Liver (tissue), 9 donors: ENCODE data around the gene ITPKB. TPM values are rescaled to one million over a fixed set of nuclear protein-coding genes. Genes with fewer than 3 reads are reported as not detected.
A peak's percentile ranks its signal among the peaks of the same experiment; 100 is the strongest.

Experiments used
- DNase-seq: peaks from one replicate; pipeline ENCODE4 v3.0.0-alpha.2; 2017; ENCODE audit warnings: low spot score
- H3K27ac ChIP-seq, 2 donors: one replicate each; pipeline ENCODE4 v1.7.0; 2013; ENCODE audit warnings: inconsistent platforms in 2 of 2, low read length in 2 of 2, control low read depth in 1 of 2, low read depth in 1 of 2, mild to moderate bottlenecking in 1 of 2
- H3K27me3 ChIP-seq, 4 donors: one replicate each; pipeline versions ENCODE4 v1.6.1 to v1.7.0; 2013; ENCODE audit warnings: low read length in 3 of 4, inconsistent platforms in 1 of 4, mild to moderate bottlenecking in 1 of 4, moderate library complexity in 1 of 4; ENCODE audit not compliant: control insufficient read depth in 4 of 4, insufficient read depth in 4 of 4
- H3K36me3 ChIP-seq, 4 donors: one replicate each; pipeline versions ENCODE4 v1.6.1 to v1.7.0; 2013; ENCODE audit warnings: low read length in 3 of 4, mild to moderate bottlenecking in 3 of 4, low read depth in 1 of 4, moderate library complexity in 1 of 4; ENCODE audit not compliant: control insufficient read depth in 4 of 4, insufficient read depth in 3 of 4
- H3K4me1 ChIP-seq, 4 donors: one replicate each; pipeline versions ENCODE4 v1.6.1 to v1.7.0; 2013; ENCODE audit warnings: low read length in 3 of 4, mild to moderate bottlenecking in 3 of 4, moderate library complexity in 1 of 4; ENCODE audit not compliant: control insufficient read depth in 4 of 4, insufficient read depth in 4 of 4
- H3K4me3 ChIP-seq, 3 donors: one replicate each; pipeline versions ENCODE4 v1.6.1 to v1.7.0; 2013; ENCODE audit warnings: low read length in 3 of 3, control low read depth in 1 of 3, low read depth in 1 of 3, mild to moderate bottlenecking in 1 of 3
- H3K9ac ChIP-seq, 2 donors: one replicate each; pipeline ENCODE4 v1.7.0; 2013; ENCODE audit warnings: low read length in 2 of 2, mild to moderate bottlenecking in 2 of 2, moderate library complexity in 2 of 2, control low read depth in 1 of 2, low read depth in 1 of 2
- H3K9me3 ChIP-seq, 4 donors: one replicate each; pipeline versions ENCODE4 v1.6.1 to v1.7.0; 2013; ENCODE audit warnings: low read length in 3 of 4; ENCODE audit not compliant: control insufficient read depth in 4 of 4
- ATF3 ChIP-seq: IDR thresholded peaks from 2 replicates; pipeline ENCODE4 v1.6.1; 2016; ENCODE audit warnings: antibody characterized with exemption
- CTCF ChIP-seq: fragments of 150-350 bp; IDR thresholded peaks from 2 replicates; pipeline ENCODE4 v1.5.1; 2017; ENCODE audit warnings: improper control_type of control experiment, low read depth, low read length; ENCODE audit not compliant: missing input control
- FOXA1 ChIP-seq: IDR thresholded peaks from 2 replicates; pipeline ENCODE4 v1.6.1; 2016; ENCODE audit warnings: antibody characterized with exemption
- FOXA2 ChIP-seq: IDR thresholded peaks from 2 replicates; pipeline ENCODE4 v1.6.1; 2016; ENCODE audit warnings: antibody characterized with exemption
- GABPA ChIP-seq, 2 donors: IDR thresholded peaks in 1 of 2; conservative IDR thresholded peaks in 1 of 2; 2 replicates each; pipeline ENCODE4 v1.6.1; 2016; ENCODE audit warnings: antibody characterized with exemption in 2 of 2, mild to moderate bottlenecking in 1 of 2, moderate library complexity in 1 of 2
- HNF4A ChIP-seq, 2 donors: conservative IDR thresholded peaks; 2 replicates each; pipeline ENCODE4 v1.6.1; 2016; ENCODE audit warnings: antibody characterized with exemption in 2 of 2, mild to moderate bottlenecking in 2 of 2
- HNF4G ChIP-seq: IDR thresholded peaks from 2 replicates; pipeline ENCODE4 v1.6.1; 2016; ENCODE audit warnings: antibody characterized with exemption
- JUND ChIP-seq, 2 donors: IDR thresholded peaks; 2 replicates each; pipeline ENCODE4 v1.6.1; 2016; ENCODE audit warnings: antibody characterized with exemption in 2 of 2
- MAX ChIP-seq: IDR thresholded peaks from 2 replicates; pipeline ENCODE4 v1.6.1; 2016; ENCODE audit warnings: antibody characterized with exemption
- NR2F2 ChIP-seq: IDR thresholded peaks from 2 replicates; pipeline ENCODE4 v1.6.1; 2016; ENCODE audit warnings: antibody characterized with exemption
- RAD21 ChIP-seq, 2 donors: IDR thresholded peaks; 2 replicates each; pipeline ENCODE4 v1.6.1; 2016; ENCODE audit warnings: antibody characterized with exemption in 2 of 2, mild to moderate bottlenecking in 2 of 2
- REST ChIP-seq: IDR thresholded peaks from 2 replicates; pipeline ENCODE4 v1.6.1; 2016; ENCODE audit warnings: antibody characterized with exemption, mild to moderate bottlenecking
- RXRA ChIP-seq, 2 donors: IDR thresholded peaks; 2 replicates each; pipeline ENCODE4 v1.6.1; 2017 to 2018; ENCODE audit warnings: antibody characterized with exemption in 2 of 2, mild to moderate bottlenecking in 1 of 2
- SP1 ChIP-seq: IDR thresholded peaks from 2 replicates; pipeline ENCODE4 v1.6.1; 2018; ENCODE audit warnings: antibody characterized with exemption, mild to moderate bottlenecking
- TAF1 ChIP-seq: conservative IDR thresholded peaks from 2 replicates; pipeline ENCODE4 v1.6.1; 2016; ENCODE audit warnings: antibody characterized with exemption, mild to moderate bottlenecking
- YY1 ChIP-seq: IDR thresholded peaks from 2 replicates; pipeline ENCODE4 v1.6.1; 2016; ENCODE audit warnings: antibody characterized with exemption, mild to moderate bottlenecking
- ZBTB33 ChIP-seq: IDR thresholded peaks from 2 replicates; pipeline ENCODE4 v1.6.1; 2016; ENCODE audit warnings: antibody characterized with exemption
- WGBS: extraction: QIAGEN DNeasy Blood & Tissue Kit; methylation state at CpG from one replicate; pipeline ENCODE4 v1.1.7; 2013; 5-methylcytosine and 5-hydroxymethylcytosine counted together
- polyA plus RNA-seq, 2 donors: library from polyadenylated mRNA; stranded (reverse) in 1 of 2; unstranded in 1 of 2; fragments of 200-250 nt in 1 of 2; fragments of >200 nt in 1 of 2; fragmentation: Nextera tagmentation in 1 of 2; extraction: Ambion mirVana in 1 of 2; gene quantifications; one replicate each; pipeline versions ENCODE4 v1.2.1 to v1.2.3, GENCODE V29; 2013 to 2015
- total RNA-seq, 2 donors: library from RNA; depleted of rRNA; stranded (reverse); fragments of >200 nt; gene quantifications; one replicate each; pipeline ENCODE4 v1.2.3, GENCODE V29; 2014
- donor health status: healthy.
- donor health status: healthy.
- donor health status: healthy.
- donor health status: healthy.
- donor health status: healthy.

ITPKB gene
- total and polyA plus RNA-seq, 4 donors: 0.61 to 5.8 (median 3.7) TPM

- Histone ChIP-seq H3K4me1 (peaks cover 0 to 3% (median 2%) of the 10 kb centered on the region in 4 donors), H3K36me3 (no peaks in the 10 kb centered on the region), H3K9ac (peak overlapping the region in 1 of 2 donors; percentile 8), H3K27ac (peak overlapping the region; percentile 52 to 71), H3K4me3 (no peak overlapping the region), H3K27me3 (no peaks in the 10 kb centered on the region), H3K9me3 (no peaks in the 10 kb centered on the region)
- no peak for TF ChIP-seq HNF4G
- no peak for TF ChIP-seq MAX
- no peak for TF ChIP-seq JUND (IDR thresholded peaks at IDR 0.05)
- no peak for TF ChIP-seq CTCF
- TF ChIP-seq FOXA1: no peak
- no peak for TF ChIP-seq RXRA (IDR thresholded peaks at IDR 0.05)
- TF ChIP-seq GABPA (IDR thresholded peaks at IDR 0.05 in 1 of 2, conservative IDR thresholded peaks at IDR 0.05 in 1 of 2): no peak
- TF ChIP-seq SP1: no peak
- TF ChIP-seq ZBTB33: no peak
- no peak for TF ChIP-seq RAD21 (IDR thresholded peaks at IDR 0.05)
- no peak for TF ChIP-seq TAF1
- no peak for TF ChIP-seq REST
- no peak for TF ChIP-seq NR2F2
- no peak for TF ChIP-seq ATF3
- no peak for TF ChIP-seq FOXA2
- no peak for TF ChIP-seq YY1
- no peak for TF ChIP-seq HNF4A (conservative IDR thresholded peaks at IDR 0.05)
- no peak for DNase-seq
- WGBS: 65% methylated on average over 13 of the region's 13 CpGs
Observed at GRCh38 chr1:226677027-226678020, 61.8 kb downstream of the ITPKB start.
